Panc1 (cell line): ENCODE measurements around the gene ASH1L. TPM values are rescaled to one million over a fixed set of nuclear protein-coding genes. Genes with fewer than 3 reads are reported as not detected.
A peak's percentile ranks its signal among the peaks of the same experiment; 100 is the strongest.
"Not testable (repeated sequence)": the region's sequence is repeated elsewhere in the genome, so short reads cannot be mapped to it uniquely, and the experiment has no call there.

Source experiments
- ATAC-seq: fragments of 200-7000 bp; cut with Tn5 transposase; 2 replicates; pipeline ENCODE4 v1.9.1; 2020; ENCODE audit warnings: mild to moderate bottlenecking, moderate library complexity
- BruUV-seq: library from RNA; stranded (reverse); fragments of 400-500 nt; replicated peaks from 2 replicates; lab custom pipeline; 2021; lab: Mats Ljungman, UMichigan
- CTCF ChIA-PET: fragments of 300-600 bp; sonication (Branson Sonifier 250); formaldehyde crosslinking; loops from one replicate; lab custom pipeline; 2022; ENCODE audit warnings: antibody characterized with exemption; lab: Charles Lee
- POLR2A ChIA-PET: fragments of 300-600 bp; sonication (Branson Sonifier 250); formaldehyde crosslinking; loops from one replicate; lab custom pipeline; 2022; ENCODE audit warnings: antibody characterized with exemption; lab: Charles Lee
- DNase-seq: peaks from one replicate; pipeline ENCODE4 v3.0.0-alpha.2; 2010; ENCODE audit warnings: low read depth, low spot score
- H3K27ac ChIP-seq: 2 replicates; pipeline ENCODE4 v1.5.1; 2011; ENCODE audit warnings: mild to moderate bottlenecking, low read length, inconsistent platforms
- H3K27me3 ChIP-seq: fragments of 200-500 bp; sonication (Bioruptor generic); 2 replicates; pipeline ENCODE4 v1.6.0; 2014; ENCODE audit warnings: low read length, inconsistent platforms; ENCODE audit not compliant: control insufficient read depth, insufficient read depth
- H3K36me3 ChIP-seq: fragments of 200-500 bp; sonication (Bioruptor generic); 2 replicates; pipeline ENCODE4 v1.5.1; 2014; ENCODE audit warnings: inconsistent platforms, mild to moderate bottlenecking, low read length, moderate library complexity; ENCODE audit not compliant: control insufficient read depth, insufficient read depth
- H3K4me1 ChIP-seq: 2 replicates; pipeline ENCODE4 v1.5.1; 2011; ENCODE audit warnings: inconsistent platforms, mild to moderate bottlenecking, low read length, moderate library complexity; ENCODE audit not compliant: control insufficient read depth, insufficient read depth
- H3K4me3 ChIP-seq, 2 experiments: 2 replicates each; pipeline ENCODE4 v1.5.1; 2011 to 2012; ENCODE audit warnings: low read depth in 2 of 2, low read length in 2 of 2, mild to moderate bottlenecking in 2 of 2, inconsistent platforms in 1 of 2, moderate library complexity in 1 of 2
- H3K9me3 ChIP-seq: fragments of 200-500 bp; sonication (Bioruptor generic); 2 replicates; pipeline ENCODE4 v1.5.1; 2014; ENCODE audit warnings: low read depth, mild to moderate bottlenecking, inconsistent platforms, low read length, moderate library complexity; ENCODE audit not compliant: control insufficient read depth, insufficient read depth
- CTCF ChIP-seq: fragments of 450-650 bp; IDR thresholded peaks from 2 replicates; pipeline ENCODE4 v1.5.1; 2017; ENCODE audit warnings: mild to moderate bottlenecking
- POLR2AphosphoS5 ChIP-seq: IDR thresholded peaks from 2 replicates; pipeline ENCODE4 v1.6.1; 2012; ENCODE audit warnings: mild to moderate bottlenecking, low read depth, low read length, moderate library complexity
- REST ChIP-seq, 2 experiments: IDR thresholded peaks; 2 replicates each; pipeline ENCODE4 v1.6.1; 2011 to 2012; ENCODE audit warnings: low read depth in 2 of 2, control low read depth in 1 of 2, low read length in 1 of 2, mild to moderate bottlenecking in 1 of 2, moderate library complexity in 1 of 2; ENCODE audit not compliant: insufficient read depth in 1 of 2
- SIN3A ChIP-seq: IDR thresholded peaks from 2 replicates; pipeline ENCODE4 v1.6.1; 2012; ENCODE audit warnings: low read depth, mild to moderate bottlenecking, low read length, moderate library complexity, borderline replicate concordance; ENCODE audit not compliant: insufficient read depth
- TCF7L2 ChIP-seq: IDR thresholded peaks from 2 replicates; pipeline ENCODE4 v1.6.1; 2011; ENCODE audit warnings: mild to moderate bottlenecking, low read depth, low read length, inconsistent platforms
- in situ Hi-C: cut with HindIII; loops from 2 replicates; pipeline ENCODE4 v1.10.0; 2016; ENCODE audit warnings: low sequenced_read_pairs, low pct_unique_long_range_greater_than_20kb
- intact Hi-C: fragments of 100-400 bp; cut with micrococcal nuclease; formaldehyde crosslinking; loops from one replicate; pipeline ENCODE4 v1.10.0; 2022; ENCODE audit not compliant: unreplicated experiment
- total RNA-seq: library from RNA; stranded (reverse); gene quantifications from one replicate; pipeline ENCODE4 v1.2.1, GENCODE V29; 2021; ENCODE audit not compliant: unreplicated experiment

ASH1L gene
- total RNA-seq, 1 experiment from 2014 or later: 40.9 TPM

GRCh38 chr1:155590516-155591247 is 28.1 kb upstream of the ASH1L start:
- H3K36me3 ChIP-seq, BruUV-seq, in situ Hi-C loops, H3K27ac ChIP-seq, H3K27me3 ChIP-seq, POLR2A ChIA-PET, DNase-seq, H3K4me1 ChIP-seq, H3K4me3 ChIP-seq, H3K9me3 ChIP-seq, intact Hi-C loops: not testable (repeated sequence)
- ATAC-seq: peak; percentile 49
- CTCF ChIA-PET: interaction anchor here (0.6 to 0.7 kb wide), 2 partner anchors 19 to 451 kb away, joined by 3 to 4 read pairs; no protein-coding TSS in a partner anchor

GRCh38 chr1:155589282-155589681 is 26.7 kb upstream of the ASH1L start:
- H3K27ac ChIP-seq, H3K9me3 ChIP-seq, H3K4me3 ChIP-seq, POLR2A ChIA-PET, ATAC-seq, H3K27me3 ChIP-seq, DNase-seq, intact Hi-C loops, in situ Hi-C loops, BruUV-seq, H3K36me3 ChIP-seq, CTCF ChIA-PET, H3K4me1 ChIP-seq: not testable (repeated sequence)

- CTCF ChIA-PET, H3K4me1 ChIP-seq, DNase-seq, H3K36me3 ChIP-seq, ATAC-seq, BruUV-seq, POLR2A ChIA-PET, in situ Hi-C loops, intact Hi-C loops, H3K27ac ChIP-seq, H3K9me3 ChIP-seq, H3K27me3 ChIP-seq, H3K4me3 ChIP-seq: not testable (repeated sequence)
Observed at GRCh38 chr1:155583846-155584245, 21.2 kb upstream of the ASH1L start.

GRCh38 chr1:155575608-155576007 is 13.0 kb upstream of the ASH1L start:
- BruUV-seq, POLR2A ChIA-PET, DNase-seq, H3K9me3 ChIP-seq, intact Hi-C loops, H3K27me3 ChIP-seq, H3K4me1 ChIP-seq, H3K36me3 ChIP-seq, H3K4me3 ChIP-seq, CTCF ChIA-PET, ATAC-seq, H3K27ac ChIP-seq, in situ Hi-C loops: not testable (repeated sequence)

- no peak overlapping the region for H3K4me3 ChIP-seq
- DNase-seq: no peak
- POLR2A ChIA-PET: interaction anchor here (0.6 kb wide), 1 partner anchor 11 kb away, joined by 4 read pairs; no protein-coding TSS in a partner anchor
- intact Hi-C loops: no loop called here
- no peaks in the 10 kb centered on the region; the same call in 1 of the 2 replicates for H3K36me3 ChIP-seq
- TF ChIP-seq REST (IDR thresholded peaks at IDR 0.05; ENCODE audit: insufficient read depth in 1 of 2, low read depth in 2 of 2, low read length in 1 of 2) (no peak), CTCF (no peak), POLR2AphosphoS5 (no peak), SIN3A (no peak), TCF7L2 (no peak)
- in situ Hi-C loops: no loop called here
- H3K4me1 ChIP-seq: no peaks in the 10 kb centered on the region
- H3K27me3 ChIP-seq: no peaks in the 10 kb centered on the region
- BruUV-seq: no TSS peak
- no peak for ATAC-seq
- CTCF ChIA-PET: no interaction called here
- H3K9me3 ChIP-seq: no peaks in the 10 kb centered on the region
- H3K27ac ChIP-seq: no peak overlapping the region
Observed at GRCh38 chr1:155574077-155574476, 11.5 kb upstream of the ASH1L start.
